Ovary (tissue), 9 donors: Measurements from ENCODE around the gene NCK1. TPM values are rescaled to one million over a fixed set of nuclear protein-coding genes. Genes with fewer than 3 reads are reported as not detected.

Experiments used
- DNase-seq, 5 donors: peaks; one replicate each; pipeline ENCODE4 v3.0.0-alpha.2; 2019 to 2020
- H3K27ac ChIP-seq, 2 donors: fragments of 200-600 bp; one replicate each; pipeline versions ENCODE4 v1.5.1 to v1.8.0; 2019 to 2022
- H3K27me3 ChIP-seq: fragments of 200-600 bp; one replicate; pipeline ENCODE4 v1.8.0; 2022
- H3K36me3 ChIP-seq: fragments of 200-600 bp; sonication (generic); one replicate; pipeline ENCODE4 v1.5.1; 2019
- H3K4me1 ChIP-seq: one replicate; pipeline ENCODE4 v1.8.1; 2013; ENCODE audit warnings: mild to moderate bottlenecking, moderate library complexity; ENCODE audit not compliant: insufficient read depth
- H3K4me3 ChIP-seq: fragments of 200-600 bp; sonication (generic); one replicate; pipeline ENCODE4 v1.5.1; 2017
- H3K9me3 ChIP-seq, 2 donors: fragments of 200-600 bp in 1 of 2; sonication (generic) in 1 of 2; one replicate each; pipeline versions ENCODE4 v1.5.1 to v1.8.1; 2013 to 2019; ENCODE audit warnings: mild to moderate bottlenecking in 1 of 2, moderate library complexity in 1 of 2
- EP300 ChIP-seq: sonication (generic); formaldehyde crosslinking; IDR thresholded peaks from one replicate; pipeline ENCODE4 v1.6.1; 2017; ENCODE audit warnings: antibody characterized with exemption
- POLR2A ChIP-seq: fragments of 450-650 bp; IDR thresholded peaks from one replicate; pipeline ENCODE4 v1.6.1; 2017; ENCODE audit warnings: antibody characterized with exemption, mild to moderate bottlenecking, moderate library complexity
- WGBS, 3 donors: extraction: QIAGEN DNeasy Blood & Tissue Kit in 1 of 3; methylation state at CpG; one replicate each; pipeline versions ENCODE4 v1.1.5 to v1.1.7; 2013 to 2017; 5-methylcytosine and 5-hydroxymethylcytosine counted together
- intact Hi-C, 4 donors: fragments of 100-400 bp; cut with DNase I; formaldehyde crosslinking; loops; one replicate each; pipeline versions ENCODE4 v1.11.0 to v1.15.1; 2022 to 2023
- polyA plus RNA-seq, 2 donors: library from polyadenylated mRNA; stranded (reverse); fragments of 200-250 nt in 1 of 2; fragments of 350-450 nt in 1 of 2; fragmentation: Illumina TruSeq in 1 of 2; extraction: RNeasy Lipid Tissue Mini Kit (QIAGEN cat#74804) in 1 of 2; gene quantifications; one replicate each; pipeline ENCODE4 v1.2.3, GENCODE V29; 2013 to 2014
- total RNA-seq, 7 donors: library from RNA; depleted of rRNA in 2 of 7; stranded (reverse); fragments of >200 nt in 2 of 7; fragmentation: NEBNext Ultra II Directional in 3 of 7; extraction: Animal tissue kit (Norgen Biotek cat#: 25700) in 3 of 7; gene quantifications; one replicate each; pipeline versions ENCODE4 v1.1.0 to v1.2.4, GENCODE V29; 2016 to 2023
- TF ChIP-seq, protein P1 (sequence below), 3 donors: fragments of 450-650 bp in 2 of 3; fragments of 200-600 bp in 1 of 3; IDR thresholded peaks; one replicate each; pipeline versions ENCODE4 v1.5.1 to v1.8.0; 2016 to 2022; ENCODE audit warnings: antibody characterized with exemption in 3 of 3, mild to moderate bottlenecking in 1 of 3
- donor health status: DM: no; HTN: no; CAD: no; lungs with moderate emphysema.
- donor health status: DM: no; HTN: no; CAD: no.
- donor health status: Bipolar disorder and iron deficiency.
- donor health status: DM: yes; HTN: yes; CAD: no.
- donor health status: DM: no; HTN: no; CAD: no.
- donor health status: DM: yes; HTN: yes; CAD: no.

Gene NCK1
- total and polyA plus RNA-seq, 9 donors: 27.6 to 49.4 (median 36.0) TPM

GRCh38 chr3:136913168-136913567, 51.2 kb downstream of the NCK1 start:
- intact Hi-C loops: no loop called here
- Histone ChIP-seq H3K36me3 (no peaks in the 10 kb centered on the region), H3K9me3 (no peaks in the 10 kb centered on the region), H3K27me3 (no peaks in the 10 kb centered on the region), H3K27ac (no peak overlapping the region), H3K4me1 (no peaks in the 10 kb centered on the region), H3K4me3 (no peak overlapping the region)
- WGBS, 3 donors: 98 to 100% (median 100%) methylated on average over 1 of the region's 1 CpG
- DNase-seq: no peak
- TF ChIP-seq, protein P1, sequence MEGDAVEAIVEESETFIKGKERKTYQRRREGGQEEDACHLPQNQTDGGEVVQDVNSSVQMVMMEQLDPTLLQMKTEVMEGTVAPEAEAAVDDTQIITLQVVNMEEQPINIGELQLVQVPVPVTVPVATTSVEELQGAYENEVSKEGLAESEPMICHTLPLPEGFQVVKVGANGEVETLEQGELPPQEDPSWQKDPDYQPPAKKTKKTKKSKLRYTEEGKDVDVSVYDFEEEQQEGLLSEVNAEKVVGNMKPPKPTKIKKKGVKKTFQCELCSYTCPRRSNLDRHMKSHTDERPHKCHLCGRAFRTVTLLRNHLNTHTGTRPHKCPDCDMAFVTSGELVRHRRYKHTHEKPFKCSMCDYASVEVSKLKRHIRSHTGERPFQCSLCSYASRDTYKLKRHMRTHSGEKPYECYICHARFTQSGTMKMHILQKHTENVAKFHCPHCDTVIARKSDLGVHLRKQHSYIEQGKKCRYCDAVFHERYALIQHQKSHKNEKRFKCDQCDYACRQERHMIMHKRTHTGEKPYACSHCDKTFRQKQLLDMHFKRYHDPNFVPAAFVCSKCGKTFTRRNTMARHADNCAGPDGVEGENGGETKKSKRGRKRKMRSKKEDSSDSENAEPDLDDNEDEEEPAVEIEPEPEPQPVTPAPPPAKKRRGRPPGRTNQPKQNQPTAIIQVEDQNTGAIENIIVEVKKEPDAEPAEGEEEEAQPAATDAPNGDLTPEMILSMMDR (IDR thresholded peaks at IDR 0.05): no peak
- TF ChIP-seq EP300: no peak
- no peak for TF ChIP-seq POLR2A

GRCh38 chr3:136914739-136915138, 52.7 kb downstream of the NCK1 start:
- no peak for DNase-seq
- intact Hi-C loops: no loop called here
- TF ChIP-seq, protein P1 (IDR thresholded peaks at IDR 0.05): no peak
- TF ChIP-seq POLR2A (no peak), EP300 (no peak)
- no peak overlapping the region for H3K27ac ChIP-seq
- H3K4me3 ChIP-seq: no peak overlapping the region
- H3K36me3 ChIP-seq: no peaks in the 10 kb centered on the region
- H3K9me3 ChIP-seq: no peaks in the 10 kb centered on the region
- H3K27me3 ChIP-seq: no peaks in the 10 kb centered on the region
- WGBS, 3 donors: 84 to 91% (median 90%) methylated on average over 3 of the region's 3 CpGs
- H3K4me1 ChIP-seq: no peaks in the 10 kb centered on the region

DNA sequence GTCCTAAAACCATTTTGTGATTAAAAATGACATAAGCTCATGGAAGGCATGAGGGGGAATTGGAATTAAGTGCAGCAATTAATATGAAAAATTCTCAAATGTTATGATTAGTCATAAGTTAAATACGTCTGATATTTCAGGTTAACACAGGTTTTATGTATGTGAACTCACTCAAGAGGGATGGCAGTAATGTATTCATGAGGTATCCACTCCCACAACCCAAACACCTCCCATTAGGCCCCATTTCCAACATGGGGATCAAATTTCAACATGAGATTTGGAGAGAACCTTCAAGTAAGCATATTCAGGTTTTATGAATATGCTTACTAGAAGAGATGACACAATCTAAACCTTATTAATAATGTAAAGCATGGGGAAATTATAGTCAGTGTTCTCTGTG, 54.2 kb downstream of the NCK1 start:
- intact Hi-C loops: no loop called here
- no peak for DNase-seq
- H3K4me1 ChIP-seq: no peaks in the 10 kb centered on the region
- TF ChIP-seq EP300 (no peak), POLR2A (no peak)
- TF ChIP-seq, protein P1 (IDR thresholded peaks at IDR 0.05): no peak
- no peaks in the 10 kb centered on the region for H3K27me3 ChIP-seq
- no peak overlapping the region for H3K4me3 ChIP-seq
- no peaks in the 10 kb centered on the region for H3K9me3 ChIP-seq
- H3K36me3 ChIP-seq: no peaks in the 10 kb centered on the region
- 96 to 98% (median 96%) methylated on average over 1 of the region's 1 CpG for WGBS, 3 donors
- no peak overlapping the region for H3K27ac ChIP-seq

DNA sequence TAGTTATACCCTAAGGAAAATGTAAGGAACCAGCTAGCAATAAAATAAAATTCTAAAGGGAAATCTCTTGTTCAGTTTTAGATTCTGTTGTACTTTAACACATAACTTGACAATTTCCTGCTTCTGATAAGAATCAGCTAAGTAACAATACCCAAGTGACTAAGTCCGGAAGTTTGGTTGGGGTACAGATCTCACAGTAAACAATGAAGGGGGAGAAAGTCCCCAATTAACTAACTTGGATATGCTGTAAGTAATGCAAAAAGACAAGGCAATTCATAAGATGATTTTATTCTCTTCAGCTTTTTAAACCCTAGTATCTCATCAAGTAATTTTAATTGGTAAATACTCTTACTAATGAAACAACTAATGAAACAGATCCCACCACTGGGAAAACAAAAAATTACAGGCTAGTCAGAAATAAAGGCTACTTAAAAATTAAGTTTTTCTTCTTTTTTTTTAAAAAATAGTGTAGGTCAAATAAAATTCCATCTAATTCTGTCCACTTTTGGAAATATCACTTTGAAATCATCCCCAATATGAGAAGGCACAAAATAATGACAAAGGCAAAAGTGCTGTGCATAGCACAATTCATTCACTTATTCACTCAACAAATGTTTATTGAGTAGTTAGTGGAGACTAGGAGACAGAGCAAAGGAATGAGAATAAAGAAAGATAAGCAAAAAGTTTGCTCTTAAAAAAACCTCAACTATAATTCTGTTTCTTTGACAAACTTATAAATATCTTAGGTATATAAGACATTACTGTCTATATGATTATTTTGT, 58.0 kb downstream of the NCK1 start:
- TF ChIP-seq POLR2A (no peak), EP300 (no peak)
- TF ChIP-seq, protein P1 (IDR thresholded peaks at IDR 0.05): no peak
- no peak for DNase-seq
- WGBS, 3 donors: 84 to 93% (median 88%) methylated on average over 1 of the region's 1 CpG
- no peak overlapping the region for H3K4me3 ChIP-seq
- H3K9me3 ChIP-seq: no peaks in the 10 kb centered on the region
- no peaks in the 10 kb centered on the region for H3K4me1 ChIP-seq
- H3K27me3 ChIP-seq: no peaks in the 10 kb centered on the region
- no peak overlapping the region for H3K27ac ChIP-seq
- no peaks in the 10 kb centered on the region for H3K36me3 ChIP-seq
- intact Hi-C loops: no loop called here
